SW 1271 (cell line): ENCODE measurements around the gene HIGD1C.

Experiments used
- DNase-seq, 2 experiments: peaks; one replicate each; lab custom pipeline; 2025; lab: John Stamatoyannopoulos, UW

Gene HIGD1C

GRCh38 chr12:51018956-51019355 is 66.6 kb downstream of the HIGD1C start:
- DNase-seq, result no peak

- DNase-seq, result no peak
These were observed 67.6 kb downstream of the HIGD1C start for GRCh38 chr12:51019927-51020326.
